Ishikawa (cell line): Measurements from ENCODE around the gene PAPPA.

Source experiments
- EGR1 ChIP-seq: IDR thresholded peaks from 2 replicates; pipeline ENCODE4 v1.6.1; 2012
- MAX ChIP-seq: IDR thresholded peaks from 2 replicates; pipeline ENCODE4 v1.6.1; 2012
- RAD21 ChIP-seq: IDR thresholded peaks from 2 replicates; pipeline ENCODE4 v1.6.1; 2012; ENCODE audit warnings: low read depth
- TAF1 ChIP-seq: IDR thresholded peaks from 2 replicates; pipeline ENCODE4 v1.6.1; 2012; ENCODE audit warnings: low read depth, mild to moderate bottlenecking
- TCF12 ChIP-seq: IDR thresholded peaks from 2 replicates; pipeline ENCODE4 v1.6.1; 2012; ENCODE audit warnings: low read depth
- USF1 ChIP-seq: IDR thresholded peaks from 2 replicates; pipeline ENCODE4 v1.6.1; 2012

GRCh38 chr9:116175614-116176013, 22.0 kb downstream of the PAPPA start:
- no peak for TF ChIP-seq EGR1
- no peak for TF ChIP-seq MAX
- no peak for TF ChIP-seq TCF12
- TF ChIP-seq USF1: no peak
- no peak for TF ChIP-seq TAF1
- TF ChIP-seq RAD21: no peak
